Urothelium cell line (cell line): ENCODE results near the gene HMSD.
"Not testable (repeated sequence)": the region's sequence is repeated elsewhere in the genome, so short reads cannot be mapped to it uniquely, and the experiment has no call there.

Experiments used
- DNase-seq: peaks from one replicate; pipeline ENCODE4 v3.0.0; 2011; ENCODE audit warnings: low spot score, mixed read lengths
- FAIRE-seq: peaks from 2 replicates; lab custom pipeline; 2011; peaks lifted over from hg19 to GRCh38; lab: Jason Lieb, UNC

HMSD gene, protein sequence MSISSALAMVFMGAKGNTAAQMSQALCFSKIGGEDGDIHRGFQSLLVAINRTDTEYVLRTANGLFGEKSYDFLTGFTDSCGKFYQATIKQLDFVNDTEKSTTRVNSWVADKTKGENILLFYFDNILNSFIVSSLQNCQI

DNA sequence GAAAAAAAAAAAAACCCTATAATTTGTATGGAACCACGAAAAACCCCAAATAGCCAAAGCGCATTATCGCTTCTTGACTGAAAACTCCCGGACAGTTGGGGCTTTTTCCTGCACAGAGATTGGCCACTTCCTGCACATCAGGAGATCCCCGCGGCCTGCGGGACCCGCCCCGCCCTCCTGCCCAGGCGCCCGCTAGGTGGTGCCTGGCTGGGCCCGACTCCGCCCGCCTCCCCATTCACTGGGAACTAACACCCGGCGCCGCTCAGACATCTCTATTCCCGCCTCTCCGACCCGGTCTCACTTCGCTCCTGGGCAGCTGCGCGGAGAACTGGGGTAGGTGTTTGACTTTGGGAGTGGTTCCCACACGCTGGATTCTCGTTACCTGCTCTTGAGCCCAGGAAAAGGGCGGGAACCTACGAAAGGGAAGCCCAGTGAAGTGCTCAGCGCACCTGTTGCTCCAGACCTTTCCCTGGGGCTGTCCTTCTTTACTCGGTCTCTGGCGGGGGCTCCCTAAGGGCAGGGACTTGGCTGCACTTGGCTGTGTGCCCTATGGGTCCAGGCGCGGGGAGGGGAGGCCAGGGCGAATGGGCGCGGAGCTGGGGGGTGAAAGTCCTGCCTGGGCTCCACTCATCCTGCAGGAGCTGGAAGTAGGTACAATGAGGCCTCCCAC, at the start of gene HMSD:
HMSD (plus strand) TSS at position 234 of the 670 bp plus-strand sequence. CDS start 4,155 bp downstream, outside the sequence.
- DNase-seq: peak; percentile 74
- no peak for FAIRE-seq

DNA sequence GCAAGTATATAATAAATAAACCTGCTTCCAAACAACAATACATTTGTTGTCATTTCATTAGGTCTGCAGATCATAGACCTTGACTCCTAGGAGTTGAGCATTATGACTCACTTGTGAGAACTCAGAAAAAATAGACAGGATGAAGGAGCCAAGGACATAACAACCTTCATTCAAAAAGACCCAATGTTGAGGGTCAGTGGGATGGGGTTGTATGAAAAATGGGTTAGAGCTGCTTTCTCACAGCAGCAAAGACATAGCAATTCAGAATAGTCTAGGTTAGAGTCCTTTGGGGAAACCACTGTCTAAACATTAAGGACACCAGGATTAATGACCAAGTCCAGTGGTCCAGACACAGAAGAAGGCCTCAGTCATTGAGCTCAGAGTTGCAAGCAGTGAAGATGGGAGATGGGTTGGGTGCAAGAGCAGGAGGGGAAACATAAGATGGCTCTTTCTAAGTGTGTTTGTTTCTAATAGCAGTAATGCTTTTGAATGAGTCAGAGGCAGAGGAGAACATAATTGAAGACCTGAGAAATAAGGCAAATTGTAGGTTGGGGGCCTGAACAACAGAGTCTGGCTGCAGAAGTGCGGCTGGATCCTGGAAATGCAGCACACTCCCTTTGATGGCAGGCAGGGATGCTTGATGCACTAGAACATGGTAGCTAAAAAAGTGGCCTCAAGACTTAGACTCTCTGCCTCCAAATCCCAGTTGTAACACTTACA, 45.1 kb upstream of the HMSD start:
- DNase-seq (no peak), FAIRE-seq (no peak)

DNA sequence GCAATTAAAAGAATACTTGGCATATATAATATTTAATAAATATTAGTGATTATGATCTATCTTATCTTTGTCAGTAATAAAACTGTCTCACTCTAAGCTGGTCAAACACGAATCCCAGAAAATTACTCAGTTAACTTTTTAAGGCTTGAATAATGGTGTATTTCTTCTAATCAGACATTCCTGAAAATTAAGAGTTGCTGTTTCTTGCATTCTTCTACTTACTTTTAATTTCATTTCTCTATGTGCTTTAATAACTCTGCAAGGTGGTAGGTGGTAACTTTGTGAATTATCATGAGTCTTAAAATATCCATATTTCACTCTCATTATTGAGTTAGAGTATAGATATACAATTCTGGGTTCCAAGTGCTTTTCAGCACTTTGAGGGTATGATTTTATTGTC, 44.4 kb upstream of the HMSD start:
- DNase-seq: no peak
- FAIRE-seq: no peak

DNA sequence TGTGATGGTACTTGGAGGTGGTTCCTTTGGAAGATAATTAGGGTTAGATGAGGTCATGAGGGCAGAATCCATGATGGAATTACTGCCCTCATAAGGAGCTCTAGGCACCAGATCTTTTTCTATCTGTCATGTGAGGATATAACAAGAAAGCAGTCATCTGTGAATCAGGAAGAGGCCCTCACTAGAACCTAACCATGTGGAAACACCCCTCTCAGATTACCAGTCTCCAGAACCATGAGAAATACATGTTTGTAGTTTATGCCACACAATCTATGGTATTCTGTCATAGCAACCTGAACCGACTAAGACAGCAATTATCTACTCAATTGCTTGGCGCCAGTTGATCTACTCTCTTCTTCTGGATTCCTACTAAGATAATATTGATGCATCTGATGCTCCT, 43.7 kb upstream of the HMSD start:
- DNase-seq (no peak), FAIRE-seq (no peak)

DNA sequence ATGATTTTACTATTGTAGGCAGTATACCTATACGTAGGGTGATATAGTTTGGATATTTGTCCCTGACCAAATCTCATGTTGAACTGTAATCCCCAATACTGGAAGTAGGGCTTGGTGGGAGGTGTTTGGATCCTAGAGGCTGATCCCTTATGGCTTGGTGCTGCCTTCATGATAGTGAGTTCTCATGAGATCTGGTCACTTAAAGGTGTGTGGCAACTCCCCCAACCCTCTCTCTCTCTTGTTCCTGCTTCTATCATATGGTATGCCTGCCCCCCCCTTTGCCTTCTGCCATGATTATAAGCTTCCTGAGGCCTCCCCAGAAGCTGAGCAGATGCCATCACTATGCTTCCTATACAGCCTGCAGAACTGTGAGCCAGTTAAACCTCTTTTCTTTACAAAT, 43.0 kb upstream of the HMSD start:
- FAIRE-seq (no peak), DNase-seq (no peak)

DNA sequence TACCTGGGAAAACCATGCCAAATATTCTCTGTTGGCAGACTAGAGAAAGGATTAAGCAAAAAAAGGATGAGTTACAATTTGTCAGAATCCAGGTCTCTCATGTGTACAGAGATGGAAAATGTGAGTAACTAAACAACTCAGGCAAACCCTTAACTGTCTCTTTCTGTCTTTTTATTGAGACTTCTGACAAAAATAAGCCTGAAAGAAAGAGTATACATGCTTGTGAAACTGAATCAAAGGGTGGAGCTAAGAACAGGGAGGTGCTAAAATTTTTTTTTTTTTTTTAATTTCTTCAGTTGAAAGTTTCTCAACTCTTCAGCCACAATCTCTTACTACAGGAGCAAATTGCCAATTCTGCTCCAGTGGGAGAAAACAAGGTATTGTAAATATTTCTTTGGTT, 41.4 kb upstream of the HMSD start, which contains the start of gene SERPINB10:
SERPINB10 (plus strand) TSS at position 295 of the 400 bp plus-strand sequence. CDS start 7,553 bp downstream, outside the sequence.
- FAIRE-seq (no peak), DNase-seq (no peak)

DNA sequence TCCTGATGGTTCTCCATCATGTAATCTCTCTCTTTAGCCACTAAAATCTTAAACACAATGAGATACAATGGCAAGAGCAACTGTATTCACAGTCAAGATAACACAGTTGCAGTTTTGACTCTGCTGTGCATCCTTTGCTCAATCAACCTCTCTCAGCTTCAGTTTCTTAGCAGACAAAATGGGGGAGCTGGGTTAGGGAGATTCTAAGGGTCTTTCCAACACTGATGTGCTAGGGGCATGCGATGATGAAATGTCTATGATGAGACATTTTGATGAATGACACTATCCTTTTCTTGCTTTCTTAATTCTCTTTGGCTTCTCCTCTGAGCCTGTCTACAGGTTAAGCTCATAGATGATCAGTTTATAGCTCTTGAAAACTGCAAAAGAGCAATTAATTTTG, 40.2 kb upstream of the HMSD start:
- DNase-seq: no peak

DNA sequence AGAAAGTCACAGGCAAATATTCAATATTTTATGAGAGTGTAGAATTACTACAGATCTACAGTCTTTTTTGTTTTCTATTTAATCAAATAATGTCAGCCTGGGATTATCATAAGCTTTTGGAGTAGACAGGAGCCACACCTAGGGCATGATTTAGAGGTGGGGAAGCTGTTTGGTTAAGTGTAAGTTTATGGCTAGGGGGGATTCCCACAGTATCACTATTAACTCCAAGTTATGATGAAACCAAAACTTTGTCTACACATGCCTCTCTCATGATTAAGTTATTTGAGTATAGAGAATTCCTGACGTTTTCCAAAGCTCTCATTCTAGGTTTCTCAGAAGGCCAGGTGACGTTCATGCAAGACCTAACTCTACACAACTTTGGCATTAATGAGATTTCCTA, 39.2 kb upstream of the HMSD start:
- FAIRE-seq: no peak
- no peak for DNase-seq

More for the DNA sequence above, 40.2 kb upstream of the HMSD start:
- FAIRE-seq: no peak

DNA sequence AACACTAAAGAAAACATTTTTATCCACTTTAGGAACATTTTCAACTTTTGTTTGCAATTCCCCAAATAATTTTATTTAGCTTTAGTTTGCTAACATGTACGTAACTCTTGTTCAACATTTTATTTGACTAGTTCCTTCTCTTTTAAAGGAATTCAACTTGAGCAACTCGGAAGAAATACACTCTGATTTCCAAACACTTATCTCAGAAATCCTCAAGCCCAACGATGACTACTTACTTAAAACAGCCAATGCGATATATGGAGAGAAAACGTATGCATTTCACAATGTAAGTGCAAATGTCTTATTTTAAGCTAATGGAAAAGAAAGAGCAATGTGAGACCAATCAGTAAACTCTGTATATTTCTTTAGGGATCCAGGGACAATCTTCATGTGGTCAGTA, 31.3 kb upstream of the HMSD start:
- FAIRE-seq (no peak), DNase-seq (no peak)

DNA sequence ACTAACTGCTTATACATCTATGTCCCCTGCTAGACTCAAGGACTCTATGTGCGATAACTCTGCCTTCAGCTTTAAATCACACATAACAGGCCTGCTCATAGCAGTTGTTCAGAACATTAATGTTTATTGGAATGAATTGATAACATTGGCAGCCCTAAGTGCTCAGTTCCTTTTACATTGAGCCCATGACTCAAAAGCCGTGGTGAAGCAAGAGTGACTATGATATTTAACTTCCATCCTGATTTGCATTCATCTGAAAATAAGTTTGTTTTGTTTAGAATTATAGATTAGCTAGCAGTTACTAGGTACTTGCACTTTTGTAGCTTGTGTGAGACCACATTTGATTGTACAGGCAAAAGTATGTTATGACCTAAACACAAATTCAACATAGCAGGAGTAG, 27.1 kb upstream of the HMSD start:
- DNase-seq (no peak), FAIRE-seq (no peak)

DNA sequence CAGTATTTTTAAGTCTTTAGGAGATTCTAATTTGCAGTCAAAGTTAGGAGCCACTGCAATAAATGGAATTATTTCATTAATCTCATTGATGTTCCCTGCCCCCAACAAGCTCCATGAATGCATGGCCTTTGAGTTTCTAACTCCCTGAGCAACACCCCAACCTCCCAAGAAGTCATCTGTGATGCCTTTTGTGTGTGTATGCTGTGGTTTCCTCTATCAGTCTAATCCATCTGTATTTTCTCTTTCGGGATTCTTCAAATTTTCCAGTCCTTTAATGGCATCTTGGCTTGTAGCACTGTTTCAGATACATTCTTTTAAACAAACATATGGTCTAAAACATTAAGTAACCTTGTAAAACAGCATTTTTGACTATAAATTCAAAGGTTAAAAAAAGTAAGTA, 24.6 kb upstream of the HMSD start:
- FAIRE-seq: no peak

DNA sequence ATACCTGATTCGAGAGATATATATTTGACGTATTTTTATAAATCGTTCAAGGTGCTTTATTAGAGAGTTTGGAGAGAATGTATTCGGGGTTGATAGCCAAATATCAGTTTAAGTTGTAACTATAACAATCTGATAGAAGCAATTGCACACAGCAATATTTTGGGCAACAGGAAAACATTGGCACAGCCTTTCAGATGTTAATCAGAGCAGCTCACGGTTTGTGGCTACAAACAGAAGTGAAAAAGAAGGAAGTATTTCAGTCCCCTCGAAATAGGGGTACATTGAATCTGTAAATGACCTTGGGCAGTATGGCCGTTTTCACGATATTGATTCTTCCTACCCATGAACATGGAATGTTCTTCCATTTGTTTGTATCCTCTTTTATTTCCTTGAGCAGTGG, 20.8 kb upstream of the HMSD start:
- no peak for FAIRE-seq
- no peak for DNase-seq

More for the DNA sequence above, 24.6 kb upstream of the HMSD start:
- DNase-seq: no peak

DNA sequence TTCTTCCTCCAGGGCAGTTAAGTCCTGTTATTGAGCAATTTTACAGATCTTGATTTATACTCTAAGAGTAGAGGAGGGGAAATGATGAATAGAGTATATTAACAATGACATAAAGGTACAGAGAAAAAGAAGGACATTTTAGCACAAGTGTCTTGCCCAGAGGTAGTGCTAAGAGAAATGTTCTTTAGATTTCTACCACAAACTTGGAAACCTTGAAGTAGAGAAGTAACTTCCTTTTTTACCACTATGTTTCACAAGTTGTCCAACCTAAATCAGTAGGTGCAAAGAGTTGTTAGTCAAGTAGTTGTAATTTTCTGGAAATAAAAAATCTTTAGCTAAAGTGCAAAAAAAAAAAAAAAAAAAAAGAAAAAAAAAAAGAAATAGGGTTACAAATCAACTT, 19.7 kb upstream of the HMSD start:
- not testable (repeated sequence) for FAIRE-seq, DNase-seq

DNA sequence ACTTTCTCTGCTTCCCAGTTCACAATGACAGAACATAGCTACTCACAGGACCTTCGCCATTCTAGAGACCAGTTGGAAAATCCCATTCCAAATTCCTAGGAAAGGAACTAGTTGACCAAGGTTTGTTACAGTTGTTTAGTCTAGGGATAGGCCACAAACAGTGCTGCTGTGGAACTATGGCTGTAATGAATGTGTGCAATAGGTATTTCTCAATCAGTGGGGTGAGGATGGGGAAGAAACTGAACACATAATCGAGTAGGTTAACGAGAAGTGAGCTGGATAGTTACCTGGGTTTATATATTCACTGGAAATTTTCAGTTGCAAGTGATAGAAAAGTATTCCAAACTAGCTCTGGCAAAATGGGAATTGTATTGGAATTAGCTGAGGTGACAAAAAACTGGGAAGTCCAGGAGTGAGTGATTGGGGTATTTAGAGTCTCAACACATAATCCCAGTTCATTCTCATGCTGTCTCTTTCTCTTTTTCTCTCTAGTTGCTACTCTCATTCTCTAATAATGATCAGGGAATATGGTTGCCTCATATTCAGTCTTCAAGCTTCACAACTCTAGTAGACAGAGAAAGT, 18.2 kb upstream of the HMSD start:
- no peak for FAIRE-seq
- no peak for DNase-seq

DNA sequence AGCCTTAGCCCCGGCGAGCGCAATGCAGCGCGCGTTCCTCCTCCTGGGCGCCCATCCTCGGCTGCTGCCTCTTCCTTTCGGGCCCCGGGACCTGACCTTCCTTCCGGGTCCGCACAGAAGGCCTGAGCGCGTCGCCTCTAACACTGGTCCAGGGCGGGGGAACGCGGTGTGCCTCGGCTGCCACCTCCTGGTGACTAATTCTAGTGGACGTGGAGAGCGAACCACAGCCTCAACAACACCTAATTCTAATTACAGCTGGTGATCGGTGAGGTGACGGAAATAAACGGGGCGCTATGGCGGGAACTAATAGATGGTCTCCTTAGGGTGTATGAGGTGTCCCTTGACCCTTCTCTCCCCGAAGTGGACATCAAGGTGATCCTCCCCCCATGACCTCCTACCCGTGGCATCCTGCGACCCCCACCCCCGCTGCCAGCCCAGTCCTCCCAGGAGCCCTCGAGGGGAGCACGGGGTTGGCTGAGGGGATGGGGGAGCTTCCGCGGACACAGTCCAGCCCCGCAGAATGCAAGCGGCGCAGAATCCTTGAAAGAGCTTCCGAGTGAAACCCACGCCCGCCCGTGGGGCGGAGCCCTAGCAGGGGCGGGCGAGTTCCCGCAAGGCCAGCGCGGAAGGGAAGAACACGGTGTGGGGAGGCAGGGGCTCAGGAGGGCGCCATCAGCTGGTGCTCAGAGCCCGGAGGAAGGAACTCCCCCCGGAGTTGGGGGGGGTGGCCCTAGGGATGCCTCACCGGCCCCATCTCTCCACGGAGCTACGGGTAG, 12.8 kb upstream of the HMSD start:
- peak; percentile 81 for DNase-seq
- peak; percentile 44 for FAIRE-seq

DNA sequence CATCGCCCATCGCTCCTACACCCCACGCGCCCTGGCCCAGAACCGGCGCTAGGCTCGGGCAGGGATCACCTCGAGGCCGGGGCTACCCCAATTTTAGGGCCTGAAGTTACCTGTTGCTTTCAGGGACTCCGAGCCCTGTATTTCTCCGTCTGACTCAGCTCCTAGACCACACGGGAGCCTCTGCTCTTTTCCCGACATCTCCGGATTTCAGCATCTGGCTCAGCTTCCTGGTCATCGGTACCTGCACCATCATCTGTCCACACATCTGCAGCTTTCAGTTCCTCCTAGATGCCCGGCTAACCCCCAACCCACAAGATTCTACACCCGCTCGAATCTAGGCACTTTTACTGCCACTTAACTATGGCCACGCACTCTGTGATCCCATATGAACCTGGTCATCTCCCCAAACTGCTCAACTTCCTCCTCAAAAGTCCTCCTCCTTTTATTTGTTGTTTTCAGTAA, 12.1 kb upstream of the HMSD start:
- no peak for DNase-seq
- FAIRE-seq: no peak

DNA sequence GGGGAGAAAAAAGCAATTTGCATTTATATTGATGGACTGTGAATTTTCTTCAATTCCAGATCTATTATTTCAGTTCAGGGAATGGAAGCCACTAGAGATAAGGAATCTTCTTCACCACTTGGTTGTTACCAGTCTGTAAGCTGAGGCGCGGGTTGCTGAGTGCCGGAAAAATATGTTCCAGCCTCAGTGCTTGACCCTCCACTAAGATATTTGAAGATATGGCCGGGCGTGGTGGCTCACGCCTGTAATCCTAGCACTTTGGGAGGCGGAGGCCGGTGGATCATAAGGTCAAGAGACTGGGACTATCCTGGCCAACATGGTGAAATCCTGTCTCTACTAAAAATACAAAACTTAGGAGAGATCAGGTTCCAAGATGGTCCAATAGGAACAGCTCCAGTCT, 9.1 kb upstream of the HMSD start:
- no peak for FAIRE-seq

DNA sequence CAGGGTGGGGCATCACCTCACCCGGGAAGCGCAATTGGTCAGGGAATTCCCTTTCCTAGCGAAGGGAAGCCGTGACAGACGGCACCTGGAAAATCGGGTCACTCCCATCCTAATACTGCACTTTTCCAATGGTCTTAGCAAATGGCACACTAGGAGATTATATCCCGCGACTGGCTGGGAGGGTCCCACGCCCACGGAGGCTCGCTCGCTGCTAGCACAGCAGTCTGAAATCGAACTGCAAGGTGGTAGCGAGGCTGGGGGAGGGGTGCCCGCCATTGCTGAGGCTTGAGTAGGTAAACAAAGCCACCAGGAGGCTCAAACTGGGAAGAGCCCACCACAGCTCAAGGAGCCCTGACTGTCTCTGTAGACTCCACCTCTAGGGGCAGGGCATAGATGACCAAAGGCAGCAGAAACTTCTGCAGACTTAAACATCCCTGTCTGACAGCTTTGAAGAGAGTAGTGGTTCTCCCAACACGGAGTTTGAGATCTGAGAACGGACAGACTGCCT, 8.5 kb upstream of the HMSD start:
- FAIRE-seq, DNase-seq: not testable (repeated sequence)

More for the DNA sequence above, 9.1 kb upstream of the HMSD start:
- DNase-seq: no peak

DNA sequence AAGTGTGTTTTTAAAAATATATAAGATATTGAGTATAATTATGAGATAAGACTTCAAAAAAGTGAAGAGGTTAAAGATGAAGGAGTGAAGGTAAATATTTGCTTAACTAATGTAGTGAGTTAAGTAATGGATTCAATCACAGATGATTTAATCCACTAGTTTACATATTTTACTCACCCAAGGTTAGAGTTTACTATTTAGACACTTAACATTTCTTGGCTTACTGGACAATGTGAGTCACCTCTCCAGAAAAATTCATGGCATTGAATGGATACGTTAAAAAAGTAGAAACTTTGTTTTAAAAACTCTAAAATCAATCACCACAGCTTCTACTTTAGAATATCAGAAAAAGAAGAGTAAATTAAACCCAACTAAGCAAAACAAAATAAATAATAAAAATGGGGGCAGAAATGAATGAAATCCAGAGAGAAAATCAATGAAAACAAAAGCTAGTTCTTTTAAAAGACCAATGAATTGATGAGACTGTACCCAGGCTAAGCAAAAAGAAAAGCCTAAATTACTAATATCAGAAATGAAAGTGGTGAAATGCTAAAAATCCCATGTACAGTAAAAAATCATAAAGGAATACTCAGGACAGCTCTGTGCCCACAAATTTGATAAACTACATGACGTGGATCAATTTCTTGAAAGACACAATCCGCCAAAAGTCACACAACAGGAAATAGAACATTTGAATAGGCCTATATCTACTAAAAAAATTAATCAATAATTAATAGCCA, 1.9 kb upstream of the HMSD start:
- DNase-seq (no peak), FAIRE-seq (no peak)

DNA sequence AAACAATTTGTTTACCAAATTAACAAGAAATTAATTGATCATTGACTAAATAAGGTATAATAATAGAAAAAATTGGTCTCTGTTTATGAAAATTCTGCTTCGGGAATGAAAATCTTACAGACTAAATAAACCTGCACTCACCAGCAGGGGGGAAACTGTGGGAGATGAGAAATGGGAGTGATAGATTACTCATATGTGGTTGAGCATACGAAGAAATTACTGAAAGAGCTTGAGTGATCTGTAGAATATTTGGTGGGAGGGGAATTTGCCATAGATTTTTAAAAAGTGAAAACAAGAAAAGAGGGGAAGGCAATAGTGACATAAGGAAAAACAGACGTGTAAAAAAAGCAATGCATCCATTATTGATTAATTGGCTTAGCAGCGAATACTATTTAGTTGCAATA, 2.2 kb downstream of the HMSD start:
- FAIRE-seq (no peak), DNase-seq (peak; percentile 9)
